H1 (cell line): Measurements from ENCODE around the gene DLG1.

Source experiments
- EZH2 ChIP-seq: fragments of 200-600 bp; sonication (generic); IDR thresholded peaks from 2 replicates; pipeline ENCODE4 v1.7.1; 2012; ENCODE audit warnings: low read depth, mild to moderate bottlenecking, moderate library complexity, low read length, inconsistent platforms; ENCODE audit not compliant: severe bottlenecking
- JUND ChIP-seq: IDR thresholded peaks from 2 replicates; pipeline ENCODE4 v1.6.1; 2011; ENCODE audit warnings: mild to moderate bottlenecking, improper control_type of control experiment, low read length
- MAFK ChIP-seq: IDR thresholded peaks from 2 replicates; pipeline ENCODE4 v1.6.1; 2012; ENCODE audit warnings: low read depth, mild to moderate bottlenecking, improper control_type of control experiment, low read length
- POLR2AphosphoS5 ChIP-seq: IDR thresholded peaks from 2 replicates; pipeline ENCODE4 v1.6.1; 2011; ENCODE audit warnings: low read depth, low read length
- SRF ChIP-seq: IDR thresholded peaks from 2 replicates; pipeline ENCODE4 v1.6.1; 2011; ENCODE audit warnings: mild to moderate bottlenecking, low read depth, low read length, moderate library complexity
- TAF1 ChIP-seq: IDR thresholded peaks from 2 replicates; pipeline ENCODE4 v1.6.1; 2011; ENCODE audit warnings: mild to moderate bottlenecking, low read depth, low read length
- TF ChIP-seq, protein P1 (sequence below), 3 experiments: IDR thresholded peaks; 1 replicate in 2 of 3; 2 replicates in 1 of 3; pipeline versions ENCODE4 v1.5.1 to v1.6.1; 2011; ENCODE audit warnings: low read length in 3 of 3, mild to moderate bottlenecking in 3 of 3, inconsistent platforms in 2 of 3, low read depth in 1 of 3, moderate library complexity in 1 of 3; ENCODE audit not compliant: insufficient read depth in 1 of 3; ENCODE audit errors: control extremely low read depth in 1 of 3
- TF ChIP-seq, protein P2 (sequence below): IDR thresholded peaks from 2 replicates; pipeline ENCODE4 v1.6.1; 2012; ENCODE audit warnings: inconsistent platforms

DNA sequence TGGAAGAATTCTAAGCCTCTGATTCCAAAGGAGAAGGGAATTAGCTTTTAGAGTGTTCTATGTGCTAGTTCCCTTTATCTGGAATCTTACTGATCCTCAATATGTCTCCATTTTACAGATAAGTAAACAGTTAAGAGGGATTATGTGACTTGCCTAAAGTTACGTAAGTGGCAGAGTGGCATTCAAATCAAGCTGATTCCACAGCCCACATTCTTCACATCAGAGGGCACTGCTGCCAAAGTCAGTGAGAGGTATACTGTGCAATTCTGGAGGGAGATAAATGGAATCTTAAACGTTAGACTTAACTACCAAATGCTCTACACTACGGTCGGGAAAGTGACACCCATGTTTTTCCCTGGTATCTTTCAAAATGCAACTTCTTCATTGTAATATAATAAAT lies 257.8 kb downstream of the DLG1 start:
- TF ChIP-seq, protein P1, sequence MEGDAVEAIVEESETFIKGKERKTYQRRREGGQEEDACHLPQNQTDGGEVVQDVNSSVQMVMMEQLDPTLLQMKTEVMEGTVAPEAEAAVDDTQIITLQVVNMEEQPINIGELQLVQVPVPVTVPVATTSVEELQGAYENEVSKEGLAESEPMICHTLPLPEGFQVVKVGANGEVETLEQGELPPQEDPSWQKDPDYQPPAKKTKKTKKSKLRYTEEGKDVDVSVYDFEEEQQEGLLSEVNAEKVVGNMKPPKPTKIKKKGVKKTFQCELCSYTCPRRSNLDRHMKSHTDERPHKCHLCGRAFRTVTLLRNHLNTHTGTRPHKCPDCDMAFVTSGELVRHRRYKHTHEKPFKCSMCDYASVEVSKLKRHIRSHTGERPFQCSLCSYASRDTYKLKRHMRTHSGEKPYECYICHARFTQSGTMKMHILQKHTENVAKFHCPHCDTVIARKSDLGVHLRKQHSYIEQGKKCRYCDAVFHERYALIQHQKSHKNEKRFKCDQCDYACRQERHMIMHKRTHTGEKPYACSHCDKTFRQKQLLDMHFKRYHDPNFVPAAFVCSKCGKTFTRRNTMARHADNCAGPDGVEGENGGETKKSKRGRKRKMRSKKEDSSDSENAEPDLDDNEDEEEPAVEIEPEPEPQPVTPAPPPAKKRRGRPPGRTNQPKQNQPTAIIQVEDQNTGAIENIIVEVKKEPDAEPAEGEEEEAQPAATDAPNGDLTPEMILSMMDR (IDR thresholded peaks at IDR 0.05; ENCODE audit: control extremely low read depth in 1 of 3, insufficient read depth in 1 of 3, low read depth in 1 of 3, low read length in 3 of 3) = no peak
- TF ChIP-seq TAF1 = no peak
- TF ChIP-seq, protein P2, sequence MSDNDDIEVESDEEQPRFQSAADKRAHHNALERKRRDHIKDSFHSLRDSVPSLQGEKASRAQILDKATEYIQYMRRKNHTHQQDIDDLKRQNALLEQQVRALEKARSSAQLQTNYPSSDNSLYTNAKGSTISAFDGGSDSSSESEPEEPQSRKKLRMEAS = no peak
- TF ChIP-seq MAFK = no peak
- TF ChIP-seq EZH2 = no peak
- TF ChIP-seq POLR2AphosphoS5 = no peak
- no peak for TF ChIP-seq SRF
- no peak for TF ChIP-seq JUND
